ENCODE results near the gene ETV6.
"Not testable (repeated sequence)": the region's sequence is repeated elsewhere in the genome, so short reads cannot be mapped to it uniquely, and the experiment has no call there.

ETV6 gene

GRCh38 chr12:11627709-11628108, 21.8 kb upstream of the ETV6 start:
- not testable (repeated sequence) for H3K9ac ChIP-seq (ENCODE audit: low read depth, low read length)

GRCh38 chr12:11628353-11628752, 21.1 kb upstream of the ETV6 start:
- Histone ChIP-seq H3K9me3 (replicated peaks; ENCODE audit: low read length) (no peaks in the 10 kb centered on the region), H3K4me3 (ENCODE audit: low read length) (no peak overlapping the region), H3K9ac (ENCODE audit: low read depth, low read length) (no peak overlapping the region), H3K4me2 (ENCODE audit: low read length) (no peak overlapping the region), H3K36me3 (ENCODE audit: insufficient read depth, low read length) (no peaks in the 10 kb centered on the region), H3K27me3 (ENCODE audit: control insufficient read depth, insufficient read depth, low read length) (no peaks in the 10 kb centered on the region), H3K4me1 (ENCODE audit: control insufficient read depth, insufficient read depth, low read length) (no peaks in the 10 kb centered on the region)

More at GRCh38 chr12:11627709-11628108, 21.8 kb upstream of the ETV6 start:
- not testable (repeated sequence) for H3K4me2 ChIP-seq (ENCODE audit: low read length); H3K4me3 ChIP-seq (ENCODE audit: low read length); H3K9me3 ChIP-seq (replicated peaks; ENCODE audit: low read length); H3K27me3 ChIP-seq (ENCODE audit: control insufficient read depth, insufficient read depth, low read length); H3K4me1 ChIP-seq (ENCODE audit: control insufficient read depth, insufficient read depth, low read length); H3K36me3 ChIP-seq (ENCODE audit: insufficient read depth, low read length)

GRCh38 chr12:11630046-11630706, 19.3 kb upstream of the ETV6 start:
- Histone ChIP-seq H3K4me3 (ENCODE audit: low read length) (no peak overlapping the region), H3K9ac (ENCODE audit: low read depth, low read length) (no peak overlapping the region), H3K4me1 (ENCODE audit: control insufficient read depth, insufficient read depth, low read length) (no peaks in the 10 kb centered on the region), H3K9me3 (replicated peaks; ENCODE audit: low read length) (no peaks in the 10 kb centered on the region), H3K4me2 (ENCODE audit: low read length) (no peak overlapping the region), H3K36me3 (ENCODE audit: insufficient read depth, low read length) (no peaks in the 10 kb centered on the region), H3K27me3 (ENCODE audit: control insufficient read depth, insufficient read depth, low read length) (no peaks in the 10 kb centered on the region)

DNA sequence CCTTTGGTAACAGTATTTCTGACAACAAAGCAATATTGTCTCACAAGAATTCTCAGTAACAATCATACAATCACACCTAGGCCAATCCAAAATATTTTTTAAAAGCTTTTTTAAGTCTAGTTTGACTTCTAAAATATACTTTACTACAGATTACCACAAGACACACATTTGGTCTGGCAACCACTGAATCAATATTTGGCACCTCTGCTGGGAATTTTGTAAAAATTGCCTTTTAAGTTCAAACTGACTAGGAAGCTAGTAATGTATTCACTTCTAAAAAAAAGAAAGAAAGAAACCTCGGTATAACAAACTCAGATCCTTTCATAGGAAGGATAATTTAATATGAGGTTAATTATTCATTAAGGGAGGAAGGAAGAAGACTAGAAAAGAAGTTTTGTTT, 18.2 kb upstream of the ETV6 start:
- Histone ChIP-seq H3K4me1 (ENCODE audit: control insufficient read depth, insufficient read depth, low read length) (no peaks in the 10 kb centered on the region), H3K4me3 (ENCODE audit: low read length) (no peak overlapping the region), H3K9ac (ENCODE audit: low read depth, low read length) (no peak overlapping the region), H3K4me2 (ENCODE audit: low read length) (no peak overlapping the region), H3K9me3 (replicated peaks; ENCODE audit: low read length) (no peaks in the 10 kb centered on the region), H3K36me3 (ENCODE audit: insufficient read depth, low read length) (no peaks in the 10 kb centered on the region), H3K27me3 (ENCODE audit: control insufficient read depth, insufficient read depth, low read length) (no peaks in the 10 kb centered on the region)

DNA sequence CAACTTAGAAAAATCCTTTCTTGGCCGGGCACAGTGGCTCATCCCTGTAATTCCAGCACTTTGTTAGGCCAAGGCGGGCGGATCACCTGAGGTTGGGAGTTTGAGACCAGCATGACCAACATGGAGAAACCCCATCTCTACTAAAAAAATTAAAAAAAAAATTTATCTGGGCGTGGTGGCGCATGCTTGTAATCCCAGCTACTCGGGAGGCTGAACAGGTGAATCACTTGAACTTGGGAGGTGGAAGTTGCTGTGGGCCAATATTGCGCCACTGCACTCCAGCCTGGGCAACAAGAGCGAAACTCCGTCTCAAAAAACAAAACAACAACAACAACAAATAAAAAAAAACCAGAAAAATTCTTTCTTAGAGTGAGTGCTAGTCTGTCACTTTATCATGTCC, 17.6 kb upstream of the ETV6 start:
- H3K4me2 ChIP-seq (ENCODE audit: low read length); H3K27me3 ChIP-seq (ENCODE audit: control insufficient read depth, insufficient read depth, low read length); H3K4me3 ChIP-seq (ENCODE audit: low read length); H3K4me1 ChIP-seq (ENCODE audit: control insufficient read depth, insufficient read depth, low read length); H3K9ac ChIP-seq (ENCODE audit: low read depth, low read length); H3K9me3 ChIP-seq (replicated peaks; ENCODE audit: low read length); H3K36me3 ChIP-seq (ENCODE audit: insufficient read depth, low read length): not testable (repeated sequence)

- Histone ChIP-seq H3K9me3 (replicated peaks; ENCODE audit: low read length) (no peaks in the 10 kb centered on the region), H3K4me2 (ENCODE audit: low read length) (no peak overlapping the region), H3K9ac (ENCODE audit: low read depth, low read length) (no peak overlapping the region), H3K27me3 (ENCODE audit: control insufficient read depth, insufficient read depth, low read length) (no peaks in the 10 kb centered on the region), H3K36me3 (ENCODE audit: insufficient read depth, low read length) (no peaks in the 10 kb centered on the region), H3K4me1 (ENCODE audit: control insufficient read depth, insufficient read depth, low read length) (no peaks in the 10 kb centered on the region), H3K4me3 (ENCODE audit: low read length) (no peak overlapping the region)
Measured at GRCh38 chr12:11633968-11634367, 15.5 kb upstream of the ETV6 start.

DNA sequence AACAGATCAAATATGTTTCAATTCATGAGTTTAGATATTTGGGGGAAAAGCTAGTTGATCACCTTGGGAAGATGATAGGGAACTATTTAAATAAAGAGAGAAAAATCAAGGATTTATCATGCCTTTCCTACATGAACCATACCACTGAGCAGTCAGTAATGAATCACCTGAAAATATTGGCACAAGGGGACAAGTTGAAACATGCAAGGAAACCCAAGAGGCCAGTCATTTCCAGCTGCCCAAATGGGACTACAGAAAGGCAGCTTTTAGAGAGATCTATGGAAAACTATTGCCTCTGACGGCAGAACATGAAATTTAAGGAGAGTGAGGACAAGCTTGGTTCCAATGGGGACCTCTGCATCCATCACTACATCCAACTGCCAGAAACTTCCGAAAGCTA, 14.1 kb upstream of the ETV6 start:
- Histone ChIP-seq H3K9ac (ENCODE audit: low read depth, low read length) (no peak overlapping the region), H3K27me3 (ENCODE audit: control insufficient read depth, insufficient read depth, low read length) (no peaks in the 10 kb centered on the region), H3K9me3 (replicated peaks; ENCODE audit: low read length) (no peaks in the 10 kb centered on the region), H3K4me2 (ENCODE audit: low read length) (no peak overlapping the region), H3K4me3 (ENCODE audit: low read length) (no peak overlapping the region), H3K4me1 (ENCODE audit: control insufficient read depth, insufficient read depth, low read length) (no peaks in the 10 kb centered on the region), H3K36me3 (ENCODE audit: insufficient read depth, low read length) (no peaks in the 10 kb centered on the region)

DNA sequence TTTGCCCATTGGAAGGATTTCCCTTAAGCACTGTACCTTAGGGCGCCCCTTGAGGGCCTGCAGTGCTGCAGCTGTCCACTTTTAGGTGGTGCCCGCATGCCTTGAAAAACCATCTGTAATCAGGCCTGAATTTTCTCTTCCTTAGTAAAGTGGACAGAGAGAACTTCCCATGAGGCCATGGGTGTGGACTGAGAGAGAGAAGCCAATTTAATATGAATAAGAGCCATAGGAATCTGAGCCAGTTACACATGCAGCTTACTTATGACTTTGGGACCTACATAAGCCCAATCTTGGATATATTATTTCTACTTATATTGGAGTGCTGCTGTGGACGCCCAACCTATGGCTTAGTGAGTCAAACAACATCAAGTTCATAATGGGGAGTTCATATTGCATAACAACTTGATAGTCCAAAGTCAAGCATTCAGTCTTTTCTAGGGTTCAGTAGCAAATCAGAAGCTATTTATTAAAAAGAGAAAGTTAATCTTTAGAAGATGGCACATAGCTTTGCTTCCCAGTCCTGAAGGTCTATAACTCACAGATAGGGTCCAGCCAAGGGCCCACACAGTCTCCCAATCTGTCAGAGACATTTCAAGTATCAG, 11.1 kb upstream of the ETV6 start:
- Histone ChIP-seq H3K9ac (ENCODE audit: low read depth, low read length) (no peak overlapping the region), H3K4me2 (ENCODE audit: low read length) (no peak overlapping the region), H3K27me3 (ENCODE audit: control insufficient read depth, insufficient read depth, low read length) (no peaks in the 10 kb centered on the region), H3K36me3 (ENCODE audit: insufficient read depth, low read length) (no peaks in the 10 kb centered on the region), H3K4me3 (ENCODE audit: low read length) (no peak overlapping the region), H3K4me1 (ENCODE audit: control insufficient read depth, insufficient read depth, low read length) (no peaks in the 10 kb centered on the region), H3K9me3 (replicated peaks; ENCODE audit: low read length) (no peaks in the 10 kb centered on the region)

- Histone ChIP-seq H3K27me3 (ENCODE audit: control insufficient read depth, insufficient read depth, low read length) (no peaks in the 10 kb centered on the region), H3K4me2 (ENCODE audit: low read length) (no peak overlapping the region), H3K4me1 (ENCODE audit: control insufficient read depth, insufficient read depth, low read length) (no peaks in the 10 kb centered on the region), H3K36me3 (ENCODE audit: insufficient read depth, low read length) (no peaks in the 10 kb centered on the region), H3K9ac (ENCODE audit: low read depth, low read length) (no peak overlapping the region), H3K4me3 (ENCODE audit: low read length) (no peak overlapping the region), H3K9me3 (replicated peaks; ENCODE audit: low read length) (no peaks in the 10 kb centered on the region)
Measured at GRCh38 chr12:11639454-11639853, 10.0 kb upstream of the ETV6 start.

DNA sequence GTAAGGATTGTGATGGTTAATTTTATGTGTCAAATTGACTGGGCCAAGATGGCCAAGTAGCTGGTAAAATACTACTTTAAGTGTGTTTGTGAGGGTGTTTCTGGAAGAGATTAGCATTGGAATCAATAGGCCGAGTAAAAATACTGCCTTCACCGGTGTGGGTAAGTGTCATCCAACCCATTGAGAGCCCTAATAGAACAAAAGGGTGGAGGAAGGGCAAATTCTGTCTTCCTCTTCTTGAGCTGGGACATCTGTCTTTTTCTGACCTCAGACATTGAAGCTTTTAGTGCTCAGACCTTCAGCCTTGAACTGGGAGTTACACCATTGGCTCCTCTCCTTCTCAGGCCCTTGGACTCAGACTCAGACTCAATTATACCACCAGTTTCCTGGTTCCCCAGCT, 8.0 kb upstream of the ETV6 start:
- no peaks in the 10 kb centered on the region for H3K36me3 ChIP-seq (ENCODE audit: insufficient read depth, low read length)
- H3K4me3 ChIP-seq (ENCODE audit: low read length), result no peak overlapping the region
- no peak overlapping the region for H3K4me2 ChIP-seq (ENCODE audit: low read length)
- H3K4me1 ChIP-seq (ENCODE audit: control insufficient read depth, insufficient read depth, low read length), result no peaks in the 10 kb centered on the region
- no peaks in the 10 kb centered on the region for H3K9me3 ChIP-seq (replicated peaks; ENCODE audit: low read length)
- no peaks in the 10 kb centered on the region for H3K27me3 ChIP-seq (ENCODE audit: control insufficient read depth, insufficient read depth, low read length)
- H3K9ac ChIP-seq (ENCODE audit: low read depth, low read length), result no peak overlapping the region

DNA sequence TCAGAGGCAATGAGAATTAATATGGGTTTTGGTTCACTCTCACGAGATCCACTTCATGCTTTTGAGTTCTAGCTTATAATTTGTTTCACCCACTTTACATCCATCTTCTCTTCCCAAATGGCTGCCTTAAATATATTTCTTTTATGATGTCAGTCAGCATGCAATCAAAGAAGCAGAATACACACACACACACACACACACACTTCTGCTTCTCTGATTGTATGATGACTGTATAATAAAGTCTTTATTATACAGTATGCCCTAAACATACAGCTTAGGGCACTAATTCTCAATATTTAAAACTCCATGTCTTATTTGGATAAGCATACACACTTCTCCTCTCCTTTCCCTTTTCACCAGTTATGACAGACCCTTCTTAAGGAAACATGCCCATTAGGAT, 6.7 kb upstream of the ETV6 start:
- Histone ChIP-seq H3K4me1 (ENCODE audit: control insufficient read depth, insufficient read depth, low read length) (no peaks in the 10 kb centered on the region), H3K4me2 (ENCODE audit: low read length) (no peak overlapping the region), H3K9ac (ENCODE audit: low read depth, low read length) (no peak overlapping the region), H3K36me3 (ENCODE audit: insufficient read depth, low read length) (no peaks in the 10 kb centered on the region), H3K9me3 (replicated peaks; ENCODE audit: low read length) (no peaks in the 10 kb centered on the region), H3K4me3 (ENCODE audit: low read length) (no peak overlapping the region), H3K27me3 (ENCODE audit: control insufficient read depth, insufficient read depth, low read length) (no peaks in the 10 kb centered on the region)

GRCh38 chr12:11645391-11645790, 4.1 kb upstream of the ETV6 start:
- no peak overlapping the region for H3K4me3 ChIP-seq (ENCODE audit: low read length)
- no peaks in the 10 kb centered on the region for H3K9me3 ChIP-seq (replicated peaks; ENCODE audit: low read length)
- peaks cover 6% of the 10 kb centered on the region for H3K4me1 ChIP-seq (ENCODE audit: control insufficient read depth, insufficient read depth, low read length)
- H3K27me3 ChIP-seq (ENCODE audit: control insufficient read depth, insufficient read depth, low read length), result no peaks in the 10 kb centered on the region
- no peak overlapping the region for H3K4me2 ChIP-seq (ENCODE audit: low read length)
- no peaks in the 10 kb centered on the region for H3K36me3 ChIP-seq (ENCODE audit: insufficient read depth, low read length)
- H3K9ac ChIP-seq (ENCODE audit: low read depth, low read length), result no peak overlapping the region

All from skeletal muscle satellite cell (primary cell).